GM21576 (cell line): ENCODE data around the gene KCNN2.

Source experiments
- ATAC-seq: cut with Tn5 transposase; IDR thresholded peaks from one replicate; pipeline ENCODE4 v1.9.1; 2021; ENCODE audit warnings: mild to moderate bottlenecking, moderate library complexity; ENCODE audit not compliant: unreplicated experiment

KCNN2 gene

GRCh38 chr5:114477816-114478334 lies 116.0 kb downstream of the KCNN2 start:
- ATAC-seq: no peak

GRCh38 chr5:114500756-114501155 lies 138.9 kb downstream of the KCNN2 start:
- no peak for ATAC-seq

GRCh38 chr5:114504560-114504959 lies 142.7 kb downstream of the KCNN2 start:
- ATAC-seq: no peak

GRCh38 chr5:114524221-114524620 lies 162.4 kb downstream of the KCNN2 start:
- ATAC-seq: no peak

- no peak for ATAC-seq
Measured at GRCh38 chr5:114544561-114544960, 182.7 kb downstream of the KCNN2 start.
